ENCODE data around the gene FLOT2.

- TF ChIP-seq EZH2phosphoT487 (IDR thresholded peaks at IDR 0.05; ENCODE audit: low read length), result no peak
- TF ChIP-seq CTCF (IDR thresholded peaks at IDR 0.05; ENCODE audit: low read length), result no peak
- TF ChIP-seq EZH2 (optimal IDR thresholded peaks at IDR 0.05; ENCODE audit: low read depth, low read length), result no peak
These were observed 38.4 kb upstream of the FLOT2 start for GRCh38 chr17:28935744-28936460.
